ELF-1 (cell line): ENCODE data around the gene CDK14.

Source experiments
- DNase-seq: peaks from one replicate; pipeline ENCODE4 v3.0.0-alpha.2; 2016; ENCODE audit warnings: low read depth, low spot score

The CDK14 gene

DNA sequence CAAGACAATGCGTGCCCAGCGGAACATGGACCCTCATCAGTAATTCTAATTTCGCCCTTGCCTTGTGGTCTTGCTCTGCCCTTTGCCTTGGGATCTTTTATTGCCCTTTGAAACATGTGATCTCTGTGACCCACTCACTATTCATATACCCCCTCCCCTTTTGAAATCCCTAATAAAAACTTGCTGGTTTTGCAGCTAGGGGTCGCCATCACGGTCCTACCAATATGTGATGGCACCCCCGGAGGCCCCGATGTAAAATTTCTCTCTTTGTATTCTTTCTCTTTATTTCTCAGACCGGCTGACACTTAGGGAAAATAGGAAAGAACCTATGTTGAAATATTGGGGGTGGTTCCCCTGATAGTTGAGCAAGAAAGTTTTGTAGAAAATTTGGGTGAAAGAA is 242.7 kb downstream of the CDK14 start:
- no peak for DNase-seq

DNA sequence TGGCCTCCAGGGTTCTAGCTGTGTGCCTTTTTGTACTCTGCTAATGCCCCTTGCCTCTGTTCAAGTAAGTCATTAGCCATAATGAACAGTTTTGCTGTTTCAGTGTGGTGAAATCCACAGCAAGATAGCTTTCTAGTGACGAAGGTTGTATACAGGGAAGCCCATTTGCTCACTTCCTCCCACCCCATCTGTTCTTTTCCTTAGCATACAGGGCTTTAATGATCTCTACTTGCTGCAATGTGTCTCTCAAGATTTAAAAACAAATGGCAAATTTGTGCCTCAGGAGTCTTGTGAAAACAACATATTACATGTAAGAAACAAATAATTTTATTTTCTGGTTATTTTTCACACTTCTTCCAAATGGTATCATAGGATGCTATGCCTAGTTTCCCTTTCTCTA is 243.2 kb downstream of the CDK14 start:
- DNase-seq, result no peak

DNA sequence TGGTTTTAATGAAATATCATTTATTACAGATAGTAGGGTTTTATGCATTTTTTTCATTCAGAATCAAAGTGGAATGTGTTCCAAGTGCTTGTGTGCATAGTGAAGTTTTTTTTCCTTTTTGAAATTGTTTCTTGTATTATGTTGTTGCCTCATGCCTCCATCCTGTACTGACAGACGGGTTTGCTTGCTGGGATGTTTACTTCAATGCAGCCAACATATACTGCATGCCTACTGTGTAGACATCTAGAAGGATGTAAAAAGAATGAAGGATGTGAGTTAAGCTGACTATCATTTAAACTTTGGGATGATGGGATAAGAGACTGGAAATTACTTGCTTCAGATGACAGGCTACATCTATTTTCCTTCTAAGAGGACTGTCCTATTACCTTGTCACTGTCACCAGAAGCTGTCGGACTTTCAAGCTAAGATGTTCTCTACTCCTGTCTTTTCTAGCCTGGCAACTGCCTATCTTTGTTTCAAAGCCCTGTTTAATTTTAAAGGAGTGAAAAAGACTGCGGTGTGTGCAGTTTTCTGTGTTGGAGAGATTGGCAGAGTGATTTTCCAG is 243.7 kb downstream of the CDK14 start:
- DNase-seq, result no peak

DNA sequence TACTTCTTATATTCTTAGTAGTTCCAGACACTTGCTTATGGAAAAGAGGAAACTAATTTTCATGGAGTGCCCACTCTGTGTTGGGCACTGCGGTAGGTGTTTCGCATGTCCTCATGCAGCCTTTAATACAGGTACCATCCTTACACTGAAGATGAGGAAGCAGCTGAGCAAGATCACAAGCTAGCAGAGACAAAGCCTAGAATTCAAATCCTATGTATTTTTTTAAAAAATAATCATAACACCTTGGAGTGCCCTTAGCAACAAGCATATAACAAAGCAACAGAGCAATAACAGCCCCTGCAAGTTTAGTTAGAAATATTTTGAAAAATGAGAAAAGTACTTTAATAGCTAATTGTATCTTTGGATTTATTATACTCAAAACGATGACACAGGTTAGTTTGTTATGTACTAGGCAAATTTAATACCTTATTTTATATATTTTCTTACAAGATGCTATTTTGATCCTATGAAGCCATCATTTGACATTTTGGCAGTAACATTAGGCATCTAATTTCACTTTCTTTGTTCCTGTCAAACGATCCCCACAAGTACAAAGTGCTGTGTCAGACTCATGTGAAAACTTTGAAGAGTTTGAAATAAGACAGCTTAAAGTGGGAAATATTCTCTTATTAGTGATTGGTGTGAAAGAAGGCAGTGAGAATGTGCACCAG is 245.8 kb downstream of the CDK14 start:
- DNase-seq, result no peak

DNA sequence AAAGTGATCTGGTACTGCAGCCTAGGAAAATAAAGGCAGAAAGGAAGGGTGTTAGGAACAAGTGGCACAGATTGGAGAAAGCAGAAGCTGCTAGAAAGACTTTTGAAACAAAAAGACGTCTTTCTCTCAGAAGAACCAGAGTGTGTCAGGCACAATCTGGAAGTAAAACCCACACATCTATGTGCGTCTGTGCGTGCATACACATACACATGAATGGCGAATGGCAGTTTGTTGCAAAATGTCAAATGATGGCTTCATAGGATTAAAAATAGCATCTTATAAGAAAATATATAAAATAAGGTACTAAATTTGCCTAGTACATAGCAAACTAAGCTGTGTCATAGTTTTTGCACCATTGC is 246.3 kb downstream of the CDK14 start:
- DNase-seq, result no peak

DNA sequence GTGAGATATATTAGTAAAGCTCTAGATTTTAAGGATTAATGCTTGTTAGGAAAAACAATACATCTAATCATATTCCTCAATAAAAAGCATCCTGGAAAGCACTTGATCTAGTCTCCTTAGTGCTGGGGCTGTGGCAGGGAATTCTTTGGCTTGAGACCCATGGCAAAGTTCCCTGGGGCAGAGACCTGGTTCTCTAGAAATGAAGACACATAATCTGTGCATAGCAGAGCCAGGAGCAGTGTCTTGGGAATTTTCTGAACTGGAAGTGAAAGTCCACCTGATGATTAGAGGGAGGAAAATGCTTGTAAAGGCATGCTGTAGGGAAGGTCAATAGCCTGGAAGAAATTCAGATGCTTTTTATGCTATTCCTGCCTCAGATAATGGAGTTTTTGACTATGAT is 247.4 kb downstream of the CDK14 start:
- no peak for DNase-seq

DNA sequence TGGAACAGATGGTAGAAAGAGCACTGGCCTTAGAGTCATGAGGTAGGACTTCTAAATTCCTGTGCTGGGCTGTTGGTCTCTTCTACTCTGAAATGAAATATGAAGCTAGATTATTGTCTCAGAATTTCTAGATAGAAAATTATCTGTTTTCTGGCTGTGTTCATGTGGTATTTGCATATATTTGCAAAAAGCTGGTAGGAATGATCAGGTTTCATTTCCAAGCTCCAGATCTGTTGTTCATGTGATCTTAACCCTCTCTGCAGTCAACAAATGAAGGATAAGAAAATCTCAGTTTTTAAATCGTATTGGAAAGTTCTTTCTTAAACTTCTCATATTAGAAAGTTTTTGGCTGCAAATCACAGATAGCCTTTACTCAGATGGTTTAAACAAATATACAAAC is 248.3 kb downstream of the CDK14 start:
- DNase-seq, result no peak

DNA sequence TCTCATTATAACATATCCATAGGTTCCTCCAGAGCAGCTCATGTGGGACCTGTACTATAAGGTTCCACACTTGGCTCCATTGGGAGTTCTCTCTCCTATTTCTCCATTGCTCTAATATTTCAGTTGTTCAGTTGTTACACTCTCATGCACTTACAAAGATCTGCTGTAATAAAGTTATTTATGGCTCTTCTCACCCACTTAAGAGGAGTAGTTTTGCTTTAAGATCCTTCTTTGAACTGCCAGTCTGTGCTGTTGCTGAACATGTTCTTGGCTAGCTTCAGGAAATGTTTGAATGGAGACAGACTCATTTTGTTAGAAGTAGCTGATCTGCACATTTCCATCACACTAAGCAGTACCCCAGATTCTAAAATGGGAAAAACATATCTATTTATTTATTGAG is 250.1 kb downstream of the CDK14 start:
- DNase-seq, result no peak

DNA sequence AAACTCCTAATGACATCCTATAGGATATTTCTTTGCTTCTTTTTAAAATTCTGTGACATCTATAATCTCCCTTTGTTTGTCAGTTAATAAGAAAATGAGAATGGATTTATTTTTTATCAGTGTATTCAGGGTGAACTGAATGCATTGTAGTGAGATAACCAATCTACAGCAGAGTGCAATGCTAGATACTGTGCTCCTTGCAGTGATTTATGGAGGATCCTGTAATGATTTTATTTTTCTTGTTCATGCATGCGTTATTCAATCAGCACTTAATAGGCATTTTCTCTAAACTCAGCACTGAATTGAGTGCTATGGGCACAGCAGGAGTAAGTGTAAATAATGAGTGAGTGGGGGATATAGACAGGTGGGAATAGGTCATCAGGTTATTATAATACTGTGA is 253.9 kb downstream of the CDK14 start:
- no peak for DNase-seq

DNA sequence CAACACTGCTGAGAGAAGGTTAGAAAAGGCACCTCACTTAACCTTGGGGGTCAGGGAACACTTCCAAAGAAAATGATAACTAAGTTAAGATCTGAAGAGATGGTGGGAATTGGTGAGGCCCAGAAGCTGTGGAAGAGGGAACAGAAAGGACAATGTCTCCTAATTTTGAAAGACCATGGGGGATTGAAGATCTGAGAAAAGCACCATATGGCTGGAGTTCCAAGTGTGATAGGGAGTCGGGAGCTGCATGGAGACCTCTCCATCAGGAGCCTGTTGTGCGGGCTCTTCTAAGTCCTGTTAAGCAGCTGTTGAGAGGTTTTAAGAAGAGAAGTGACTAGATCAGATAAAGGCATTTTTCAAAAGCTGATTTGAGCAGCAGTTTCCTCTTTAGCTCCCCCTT is 254.3 kb downstream of the CDK14 start:
- DNase-seq, result no peak

DNA sequence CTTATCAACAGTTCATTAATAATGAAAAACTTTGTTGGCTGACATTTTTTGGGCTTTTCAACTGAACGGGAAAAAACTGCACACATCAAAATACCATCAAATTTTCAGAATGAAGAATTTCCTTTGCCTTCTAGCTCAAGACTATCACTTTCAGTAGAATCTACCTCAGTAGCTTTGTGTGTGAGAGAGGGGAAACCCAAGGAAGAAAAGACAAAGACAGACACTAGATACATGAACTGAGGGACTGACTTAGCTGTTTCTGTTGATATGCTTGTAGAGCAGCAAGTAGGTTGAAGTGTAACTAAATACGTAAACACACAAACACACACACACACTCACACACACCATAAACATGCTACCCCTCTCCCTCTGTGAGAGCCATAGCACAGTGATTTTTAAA is 257.1 kb downstream of the CDK14 start:
- DNase-seq, result no peak

DNA sequence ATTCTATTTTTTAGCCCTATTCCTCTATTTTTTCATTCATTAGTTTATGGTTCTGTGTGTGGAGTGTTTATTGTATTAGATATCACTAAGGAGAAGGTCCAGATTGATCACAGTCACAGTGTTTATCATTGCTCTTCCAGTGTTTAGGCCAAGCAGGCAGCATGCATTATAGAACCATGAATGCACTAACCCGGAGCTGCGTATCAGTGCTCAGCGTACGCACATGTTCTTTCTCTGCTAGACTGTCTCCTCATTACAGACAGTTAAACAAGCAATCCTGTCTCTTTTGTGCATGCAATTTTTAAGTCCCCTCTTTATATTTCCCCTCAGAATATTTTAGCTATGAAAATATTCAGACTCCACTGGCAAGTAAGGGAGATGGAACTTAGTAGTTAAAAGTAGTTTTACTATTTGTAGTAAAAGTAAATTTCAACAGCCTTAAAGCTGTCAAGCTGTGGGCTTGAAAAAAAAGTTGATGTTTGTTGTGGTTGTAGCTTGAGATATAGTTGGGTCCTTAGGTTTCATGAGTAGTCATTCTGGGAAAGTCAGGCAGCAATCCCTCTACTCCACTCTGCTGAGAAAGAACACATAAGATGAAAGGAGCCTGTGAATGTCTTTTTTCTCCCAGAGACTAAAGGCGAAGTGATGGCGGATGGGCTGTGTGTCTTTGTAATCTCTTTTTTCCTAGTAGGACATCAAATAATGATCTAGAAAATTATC is 260.4 kb downstream of the CDK14 start:
- no peak for DNase-seq

DNA sequence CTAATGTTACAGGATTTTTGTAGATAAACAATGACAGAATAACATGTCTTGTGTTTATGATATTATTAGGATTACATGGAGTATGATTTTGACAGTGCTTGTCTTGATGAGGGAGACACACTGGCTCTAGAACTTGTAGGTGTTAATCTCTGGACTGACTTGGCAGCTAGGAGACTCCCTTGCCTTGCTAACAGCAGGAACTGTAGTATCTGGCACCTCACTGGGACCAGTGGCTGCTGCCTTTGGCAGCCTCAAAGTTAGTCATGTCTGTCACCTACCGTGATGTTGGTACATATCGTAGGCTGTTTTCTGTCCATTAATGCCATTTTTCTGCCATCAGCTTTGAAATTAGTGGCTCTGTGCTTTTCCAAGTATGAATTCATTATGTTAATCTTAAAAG is 261.5 kb downstream of the CDK14 start:
- no peak for DNase-seq

DNA sequence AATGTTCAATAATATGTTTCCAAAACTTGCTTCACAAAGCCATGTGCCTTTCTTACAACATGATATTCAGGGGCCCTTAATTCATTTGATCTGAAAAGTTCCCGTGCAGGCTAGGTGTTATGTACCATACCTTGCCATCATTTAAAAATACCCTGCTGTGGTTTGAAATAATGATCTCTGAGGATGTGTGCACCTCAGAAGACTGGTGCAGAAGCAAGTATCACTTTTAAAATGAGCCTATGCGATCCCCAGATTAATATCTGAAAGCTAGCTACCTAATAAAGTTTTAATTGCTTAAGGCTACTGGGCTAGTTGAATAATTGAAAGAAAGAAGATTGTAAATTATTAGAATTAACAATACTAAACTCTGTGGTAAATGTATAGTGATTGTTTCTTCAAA is 262.4 kb downstream of the CDK14 start:
- no peak for DNase-seq

DNA sequence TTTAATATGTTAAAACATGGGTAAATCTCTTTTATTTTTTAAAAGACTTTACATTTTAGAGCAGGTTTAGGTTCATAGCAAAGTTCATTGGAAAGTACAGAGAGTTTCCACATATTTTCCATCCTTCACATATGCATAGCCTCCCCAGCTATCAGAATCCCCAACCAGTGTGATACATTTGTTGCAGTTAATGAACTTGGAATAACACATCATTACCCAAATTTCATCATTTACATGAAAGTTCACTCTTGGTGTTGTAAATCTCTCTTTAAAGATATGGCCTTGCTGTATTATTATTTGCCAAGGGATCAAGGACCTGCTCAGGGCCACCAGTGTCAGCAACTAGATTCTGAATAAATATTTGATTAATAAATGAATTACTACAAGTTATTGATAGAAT is 263.4 kb downstream of the CDK14 start:
- no peak for DNase-seq

DNA sequence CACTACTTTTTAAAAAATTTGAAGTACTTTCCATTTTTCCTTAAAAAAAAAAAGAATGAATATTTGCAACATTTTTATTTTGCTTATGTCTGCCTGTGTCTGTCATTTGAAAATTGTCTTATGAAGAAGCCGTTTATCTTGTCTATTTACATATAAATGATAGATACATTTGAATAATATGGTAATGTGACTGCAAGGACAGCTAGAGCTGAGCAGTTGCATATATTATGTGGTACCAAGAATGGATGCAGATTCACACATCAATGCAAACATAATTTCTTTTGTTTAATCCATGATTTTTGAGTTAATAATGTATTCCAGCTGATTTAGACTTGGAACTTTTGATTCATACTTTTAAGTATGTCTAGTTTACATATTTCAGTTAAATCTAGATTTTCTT is 268.0 kb downstream of the CDK14 start:
- DNase-seq, result no peak

DNA sequence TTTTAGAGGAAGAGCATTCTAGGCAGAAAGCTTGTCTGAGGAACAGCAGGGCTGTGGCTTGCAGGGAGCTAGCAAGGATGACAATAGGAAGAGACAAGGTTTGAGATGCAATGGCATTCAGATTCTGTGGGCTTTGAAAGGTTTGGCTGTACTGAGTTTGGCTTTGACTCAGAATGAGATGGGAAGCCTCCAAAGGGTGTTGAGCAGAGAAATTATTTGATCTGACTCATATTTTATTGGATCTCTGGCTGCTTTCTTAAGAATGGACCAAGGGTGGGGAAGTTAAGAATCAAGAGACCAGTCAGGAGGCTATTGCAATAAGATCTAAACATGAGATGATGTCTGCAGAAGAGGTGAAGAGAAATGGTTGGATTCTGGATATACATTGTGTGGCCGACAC is 273.2 kb downstream of the CDK14 start:
- no peak for DNase-seq

DNA sequence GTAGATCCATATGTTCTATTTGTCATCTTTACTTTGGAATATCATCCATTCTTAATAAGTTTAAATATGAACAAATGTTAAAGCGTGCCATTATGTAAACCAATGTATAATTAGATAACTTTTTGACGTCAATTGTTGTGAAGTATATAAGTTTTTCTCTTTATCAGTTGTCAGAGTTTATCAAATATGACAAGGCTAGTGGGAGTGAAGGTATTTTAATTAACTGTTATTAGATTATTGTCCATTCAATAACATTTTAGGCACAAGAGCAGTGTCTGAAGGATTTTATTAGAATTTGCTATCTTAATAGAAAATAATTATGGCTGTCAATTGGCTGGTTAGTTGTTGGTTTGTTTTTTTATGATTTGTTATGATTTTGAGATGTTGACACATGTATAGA is 280.6 kb downstream of the CDK14 start:
- DNase-seq, result no peak

DNA sequence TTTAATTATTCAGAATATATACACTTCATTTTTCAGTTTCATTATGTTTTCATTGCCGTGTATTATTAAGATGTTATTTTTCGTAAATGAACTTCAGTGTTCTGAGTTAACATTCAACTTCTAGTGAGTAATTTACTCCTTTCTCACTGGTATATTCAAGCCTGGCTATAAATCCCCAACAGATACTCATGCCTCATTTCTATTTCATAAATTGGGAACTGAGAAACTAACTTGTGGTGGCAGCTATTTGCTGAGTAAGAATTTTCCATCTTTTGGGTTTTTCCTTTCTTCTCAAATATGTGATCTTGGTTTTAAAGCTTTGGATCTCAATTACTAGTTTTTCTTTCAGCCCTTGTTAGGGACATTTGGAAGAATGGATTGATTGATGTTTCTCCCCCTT is 281.1 kb downstream of the CDK14 start:
- no peak for DNase-seq

DNA sequence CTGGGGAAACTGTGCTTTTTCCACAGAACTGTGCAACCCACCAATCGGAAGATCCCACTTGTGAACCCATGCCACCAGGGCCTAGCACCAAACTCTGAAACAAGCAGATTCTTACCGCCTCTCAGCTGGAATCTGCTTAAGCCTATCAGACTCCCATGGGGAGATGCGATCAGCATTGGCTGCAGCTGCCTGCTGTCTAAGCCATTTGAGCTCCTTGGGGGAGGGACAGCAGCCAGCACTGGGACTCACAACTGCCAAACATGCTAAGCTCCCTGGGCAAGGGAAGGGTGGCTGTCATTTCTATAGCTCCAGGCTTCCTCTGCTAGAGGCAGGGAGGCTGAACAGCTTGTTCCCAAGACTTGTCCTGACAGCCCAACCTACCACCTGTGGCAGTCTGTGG is 283.8 kb downstream of the CDK14 start:
- peak; percentile 14 for DNase-seq

DNA sequence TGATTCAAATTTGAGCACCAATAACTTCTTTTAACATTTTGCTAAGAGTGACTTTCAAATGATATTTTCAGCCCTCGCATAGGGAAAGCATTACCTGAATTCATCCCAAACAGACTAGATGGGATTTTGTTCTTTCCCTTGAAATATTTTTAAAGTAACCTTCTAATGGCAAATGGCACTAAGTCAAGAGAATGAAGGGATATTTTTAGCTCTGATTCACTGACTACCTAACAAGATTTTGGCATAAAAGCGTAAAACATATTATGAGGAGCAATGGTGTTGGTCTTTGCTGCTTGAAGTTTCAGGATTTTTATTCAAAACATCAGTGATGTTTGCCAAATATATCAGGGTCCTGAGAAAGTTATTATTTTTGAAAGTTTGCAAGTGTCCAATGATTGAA is 290.3 kb downstream of the CDK14 start:
- no peak for DNase-seq

DNA sequence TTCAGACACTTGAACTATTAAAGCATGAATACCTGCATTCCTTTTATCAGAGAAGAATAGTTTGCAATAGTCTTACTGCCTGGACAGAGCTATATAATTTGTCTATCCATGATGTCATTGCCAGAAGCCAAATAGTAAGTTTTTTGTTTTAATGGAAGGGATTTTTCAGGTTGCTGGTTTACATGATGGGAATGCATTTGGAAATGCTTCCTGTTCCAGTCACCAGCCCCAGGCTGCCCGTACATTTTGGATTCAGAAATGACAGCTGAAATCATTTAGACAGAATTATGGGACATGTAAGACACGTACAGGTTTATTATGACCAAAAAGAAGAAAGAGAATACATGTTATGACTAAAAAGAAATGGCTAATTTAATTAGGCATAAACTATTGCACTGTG is 293.1 kb downstream of the CDK14 start:
- DNase-seq, result no peak

DNA sequence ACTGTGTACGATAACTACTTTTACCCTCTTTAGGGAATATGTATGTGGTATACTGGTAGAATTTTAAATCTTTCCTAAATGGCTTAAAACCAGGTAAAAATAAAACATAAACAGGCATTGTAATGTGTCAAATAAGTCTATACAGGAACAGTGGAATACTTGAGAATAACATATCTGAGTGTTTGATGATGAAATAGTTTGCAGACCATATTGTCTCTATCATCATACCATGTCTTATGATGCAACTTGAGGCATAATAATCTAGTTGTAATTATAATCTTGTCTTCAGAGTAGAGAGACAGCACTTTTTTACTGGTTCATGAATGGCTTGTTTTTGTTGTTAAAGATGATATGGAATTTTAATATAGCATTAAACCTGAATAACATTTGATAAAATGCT is 293.5 kb downstream of the CDK14 start:
- DNase-seq, result no peak

DNA sequence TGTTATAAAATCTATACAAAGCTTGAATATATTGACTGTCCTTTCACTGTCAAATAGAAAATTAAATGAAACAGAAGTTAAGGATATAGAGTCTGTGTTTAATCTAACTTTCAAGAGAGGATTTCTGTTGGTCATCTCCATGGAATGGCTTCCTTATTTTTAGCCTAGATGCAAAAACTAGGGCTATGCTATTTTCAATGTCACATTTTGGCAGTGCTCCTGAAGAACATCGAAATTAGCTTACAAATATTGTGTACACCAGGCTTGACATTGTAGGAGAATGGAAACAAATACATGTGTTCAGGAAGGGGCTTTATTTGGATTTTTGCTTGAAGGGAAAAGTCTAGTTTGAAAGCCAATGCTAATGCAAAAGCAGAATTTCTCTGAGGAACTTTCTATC is 295.4 kb downstream of the CDK14 start:
- no peak for DNase-seq
